CD4-positive, alpha-beta T cell treated with Interleukin-15 for 1 hour (primary cell): ENCODE results near the gene HMCN2.

Source experiments
- DNase-seq: peaks from one replicate; pipeline ENCODE4 v3.0.0-alpha.2; 2020

The HMCN2 gene

GRCh38 chr9:130373679-130374325, 108.2 kb downstream of the HMCN2 start:
- DNase-seq, result no peak

GRCh38 chr9:130377612-130378011, 112.1 kb downstream of the HMCN2 start:
- no peak for DNase-seq

DNA sequence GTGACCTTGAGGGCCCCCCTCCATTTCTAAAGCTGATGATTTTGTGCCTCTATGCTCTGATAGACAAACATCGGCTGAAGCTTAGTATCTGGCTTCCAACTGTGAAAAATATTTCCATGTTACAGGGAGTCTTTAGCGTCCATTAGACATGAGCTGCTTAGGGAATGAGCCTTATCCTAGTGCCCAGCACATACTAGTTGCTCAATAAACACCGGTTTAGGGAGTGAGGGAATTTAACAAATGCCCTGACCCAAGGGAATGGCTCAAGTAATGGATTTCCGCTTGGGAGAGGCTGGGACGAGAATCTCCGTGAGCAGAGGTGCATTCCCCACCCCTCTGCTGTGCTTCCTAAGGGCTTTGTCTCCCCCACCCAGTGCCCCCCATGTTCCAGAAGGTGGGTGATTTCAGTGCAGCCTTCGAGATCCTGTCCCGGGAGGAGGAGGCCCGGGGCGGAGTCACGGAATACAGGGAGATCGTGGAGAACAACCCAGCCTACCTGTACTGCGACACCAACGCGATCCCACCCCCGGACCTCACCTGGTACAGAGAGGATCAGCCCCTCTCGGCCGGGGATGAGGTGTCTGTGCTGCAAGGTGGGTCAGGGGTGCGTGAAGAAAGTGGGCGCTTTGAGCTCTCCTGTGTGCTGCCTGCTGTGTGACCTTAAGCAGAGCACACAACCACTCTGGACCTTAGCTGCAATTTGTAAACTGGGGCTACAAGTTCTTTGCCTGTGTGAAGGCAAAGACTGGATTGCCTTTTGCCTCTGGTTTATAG, 113.5 kb downstream of the HMCN2 start:
- DNase-seq, result no peak

DNA sequence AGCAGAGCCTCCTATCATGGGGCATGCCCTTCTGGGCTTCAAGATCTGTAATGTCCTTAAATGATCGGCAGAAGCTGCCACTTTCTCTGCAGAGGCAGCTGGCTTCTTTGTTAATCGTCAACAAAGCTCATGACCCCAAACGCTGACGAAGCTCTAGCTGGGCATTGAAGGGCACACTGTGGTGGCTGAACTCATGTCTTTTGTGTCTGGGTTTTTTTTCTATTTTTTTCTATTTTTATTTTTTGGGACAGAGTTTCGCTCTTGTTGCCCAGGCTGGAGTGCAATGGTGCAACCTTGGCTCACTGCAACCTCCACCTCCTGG, 114.0 kb downstream of the HMCN2 start:
- no peak for DNase-seq

GRCh38 chr9:130380920-130381469, 115.4 kb downstream of the HMCN2 start:
- DNase-seq, result no peak

GRCh38 chr9:130381660-130382059, 116.1 kb downstream of the HMCN2 start:
- no peak for DNase-seq

DNA sequence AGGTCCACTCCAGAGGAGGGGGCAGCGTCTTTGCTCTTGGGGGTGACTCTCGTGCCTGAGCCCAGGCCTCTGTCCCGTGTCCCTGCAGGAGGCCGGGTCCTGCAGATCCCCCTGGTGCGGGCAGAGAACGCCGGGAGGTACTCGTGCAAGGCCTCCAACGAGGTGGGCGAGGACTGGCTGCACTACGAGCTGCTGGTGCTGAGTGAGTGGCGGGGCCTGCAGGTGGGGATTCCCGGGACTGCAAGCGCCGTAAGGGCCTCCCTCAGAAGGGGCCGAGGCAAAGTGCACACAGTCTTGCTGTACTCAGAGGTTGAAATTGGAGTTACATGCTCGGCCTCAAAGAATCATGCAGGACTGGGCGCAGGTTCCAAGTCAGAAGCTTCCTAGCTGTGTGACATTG, 116.5 kb downstream of the HMCN2 start:
- no peak for DNase-seq

DNA sequence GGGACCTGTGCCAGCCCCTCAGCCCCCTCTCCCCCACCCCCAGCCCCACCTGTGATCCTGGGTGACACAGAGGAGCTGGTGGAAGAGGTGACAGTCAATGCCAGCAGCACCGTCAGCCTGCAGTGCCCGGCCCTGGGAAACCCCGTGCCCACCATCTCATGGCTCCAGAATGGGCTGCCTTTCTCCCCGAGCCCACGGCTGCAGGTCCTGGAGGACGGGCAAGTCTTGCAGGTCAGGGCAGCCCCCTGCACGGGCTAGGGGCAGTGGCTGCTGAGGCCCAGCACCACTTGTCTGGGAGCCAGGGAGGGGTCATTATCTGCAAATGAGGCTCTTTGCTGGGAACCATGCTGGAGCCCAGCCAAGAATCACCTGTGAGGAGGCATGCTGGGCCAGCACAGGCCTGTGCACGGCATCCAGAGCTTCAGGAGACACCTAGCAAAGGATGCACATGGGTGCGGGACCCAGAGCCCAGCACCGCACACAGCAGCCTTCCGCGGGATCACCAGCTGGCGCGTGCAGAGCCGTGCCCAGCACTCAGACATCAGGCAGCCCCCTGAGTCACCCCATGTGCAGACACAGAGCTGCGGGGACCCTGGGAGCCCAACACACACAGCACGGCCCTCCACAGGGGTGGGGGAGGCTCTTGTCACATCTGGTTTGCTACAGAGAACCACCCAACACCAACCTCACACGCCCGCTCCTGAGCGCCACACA, 117.2 kb downstream of the HMCN2 start:
- no peak for DNase-seq

DNA sequence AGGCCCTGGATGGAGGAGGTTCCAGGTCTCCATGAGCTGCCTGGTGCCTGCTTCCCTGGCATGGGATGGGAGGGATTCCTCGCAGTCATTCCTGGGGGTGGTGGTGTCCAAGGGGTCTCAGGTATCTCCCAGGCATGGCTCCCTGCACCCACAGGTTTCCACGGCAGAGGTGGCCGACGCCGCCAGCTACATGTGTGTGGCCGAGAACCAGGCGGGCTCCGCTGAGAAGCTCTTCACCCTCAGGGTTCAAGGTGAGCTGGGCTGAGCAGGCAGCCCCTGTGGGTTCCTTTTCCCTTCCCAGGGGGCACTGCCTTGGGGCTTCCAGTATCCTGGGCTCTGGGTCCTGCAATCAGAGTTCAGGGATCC, 117.8 kb downstream of the HMCN2 start:
- DNase-seq, result no peak

DNA sequence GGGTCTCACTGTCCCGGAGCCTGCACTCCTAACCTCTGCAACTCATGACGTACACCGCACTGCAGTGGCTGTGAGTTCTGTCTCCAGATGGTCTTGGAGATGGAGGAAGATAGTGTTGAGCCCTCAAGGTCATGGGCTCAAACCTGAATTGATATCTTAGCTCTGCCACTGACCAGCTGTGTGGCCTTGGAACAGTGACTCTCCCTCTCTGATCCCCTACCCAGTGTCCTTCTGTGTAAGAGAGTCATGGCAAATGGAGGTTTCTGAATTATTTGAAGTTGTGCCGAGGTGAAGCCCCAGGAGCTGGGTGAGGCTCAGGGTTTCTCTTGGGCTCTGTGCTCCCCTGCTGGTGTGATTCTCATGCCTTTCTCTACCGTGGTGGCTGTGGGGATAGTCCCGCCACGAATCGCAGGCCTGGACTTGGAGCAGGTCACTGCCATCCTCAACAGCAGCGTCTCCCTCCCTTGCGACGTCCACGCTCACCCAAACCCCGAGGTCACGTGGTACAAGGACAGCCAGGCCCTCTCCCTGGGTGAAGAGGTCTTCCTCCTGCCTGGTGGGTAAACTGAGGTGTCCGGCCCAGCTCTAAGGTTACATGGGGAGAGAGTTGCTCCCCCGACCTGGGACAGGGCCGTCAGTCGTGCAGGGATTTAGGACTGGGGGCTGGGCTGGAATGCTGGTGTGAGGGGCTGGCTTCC, 118.6 kb downstream of the HMCN2 start:
- DNase-seq, result no peak

DNA sequence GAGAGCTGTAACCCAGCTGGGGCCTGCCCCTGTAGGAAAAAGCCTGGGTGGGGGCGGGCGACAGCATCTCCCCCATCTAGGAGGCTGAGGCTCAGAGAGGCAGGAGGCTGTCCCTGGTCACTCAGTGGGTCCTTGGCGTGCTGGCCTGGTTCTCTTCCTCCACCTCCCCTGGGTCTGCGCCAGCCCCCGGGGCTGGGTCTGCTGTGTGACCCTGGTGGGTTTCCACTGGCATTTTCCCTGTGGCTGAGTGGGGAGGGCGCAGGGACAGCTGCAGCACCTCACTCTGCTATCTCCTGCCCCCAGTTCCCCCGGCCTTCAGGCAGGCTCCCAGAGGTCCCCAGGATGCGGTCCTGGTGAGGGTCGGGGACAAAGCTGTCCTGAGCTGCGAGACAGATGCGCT, 119.7 kb downstream of the HMCN2 start:
- DNase-seq, result no peak

DNA sequence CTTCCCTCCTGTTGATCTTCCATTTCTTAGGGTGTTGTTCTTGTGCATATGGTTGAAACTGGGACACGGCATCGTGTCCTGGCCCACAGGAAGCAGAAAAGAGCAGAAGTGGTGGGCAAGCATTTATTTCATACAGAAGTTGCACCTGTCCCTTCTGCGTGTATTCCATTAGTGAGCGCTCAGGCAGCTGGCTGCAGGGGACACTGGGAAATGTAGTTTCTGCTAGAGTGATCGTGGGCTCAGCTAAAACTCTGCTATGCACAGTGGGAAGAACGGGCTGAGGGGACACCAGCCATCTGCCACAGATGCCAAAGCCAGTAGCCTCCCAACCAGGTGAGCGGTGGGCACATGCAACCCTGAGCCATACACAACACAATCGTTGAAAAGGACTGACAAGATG, 121.8 kb downstream of the HMCN2 start:
- DNase-seq, result no peak

GRCh38 chr9:130387905-130388304, 122.3 kb downstream of the HMCN2 start:
- no peak for DNase-seq

GRCh38 chr9:130390390-130390789, 124.8 kb downstream of the HMCN2 start:
- no peak for DNase-seq

DNA sequence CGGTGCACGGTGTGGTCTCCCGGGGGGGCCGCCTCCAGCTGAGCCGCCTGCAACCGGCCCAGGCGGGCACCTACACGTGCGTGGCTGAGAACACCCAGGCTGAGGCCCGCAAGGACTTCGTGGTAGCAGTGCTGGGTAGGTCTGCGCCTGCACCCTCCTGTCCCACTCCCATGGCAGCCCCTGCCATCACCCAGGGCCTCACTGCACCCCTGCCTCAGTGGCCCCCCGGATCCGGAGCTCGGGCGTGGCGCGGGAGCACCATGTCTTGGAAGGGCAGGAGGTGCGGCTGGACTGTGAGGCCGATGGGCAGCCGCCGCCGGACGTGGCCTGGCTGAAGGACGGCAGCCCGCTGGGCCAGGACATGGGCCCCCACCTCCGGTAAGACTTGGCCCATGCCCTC, 125.4 kb downstream of the HMCN2 start:
- DNase-seq, result no peak

GRCh38 chr9:130391866-130392265, 126.3 kb downstream of the HMCN2 start:
- DNase-seq, result no peak

DNA sequence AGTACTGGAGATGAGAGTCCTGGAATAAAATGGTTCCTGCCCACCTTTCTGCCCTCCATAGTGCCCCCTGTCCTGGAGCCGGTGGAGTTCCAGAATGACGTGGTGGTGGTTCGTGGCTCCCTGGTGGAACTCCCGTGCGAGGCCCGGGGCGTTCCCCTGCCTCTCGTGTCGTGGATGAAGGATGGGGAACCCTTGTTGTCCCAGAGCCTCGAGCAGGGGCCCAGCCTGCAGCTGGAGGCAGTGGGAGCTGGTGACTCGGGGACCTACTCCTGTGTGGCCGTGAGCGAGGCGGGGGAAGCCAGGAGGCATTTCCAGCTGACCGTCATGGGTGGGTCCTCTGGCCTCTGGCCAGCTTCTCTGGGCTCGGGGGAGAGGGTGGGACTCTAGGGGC, 128.1 kb downstream of the HMCN2 start:
- no peak for DNase-seq

- no peak for DNase-seq
Observed at GRCh38 chr9:130394320-130394719, 128.8 kb downstream of the HMCN2 start.

- no peak for DNase-seq
Observed at GRCh38 chr9:130394814-130395470, 129.4 kb downstream of the HMCN2 start.

GRCh38 chr9:130395810-130396435, 130.4 kb downstream of the HMCN2 start:
- no peak for DNase-seq

DNA sequence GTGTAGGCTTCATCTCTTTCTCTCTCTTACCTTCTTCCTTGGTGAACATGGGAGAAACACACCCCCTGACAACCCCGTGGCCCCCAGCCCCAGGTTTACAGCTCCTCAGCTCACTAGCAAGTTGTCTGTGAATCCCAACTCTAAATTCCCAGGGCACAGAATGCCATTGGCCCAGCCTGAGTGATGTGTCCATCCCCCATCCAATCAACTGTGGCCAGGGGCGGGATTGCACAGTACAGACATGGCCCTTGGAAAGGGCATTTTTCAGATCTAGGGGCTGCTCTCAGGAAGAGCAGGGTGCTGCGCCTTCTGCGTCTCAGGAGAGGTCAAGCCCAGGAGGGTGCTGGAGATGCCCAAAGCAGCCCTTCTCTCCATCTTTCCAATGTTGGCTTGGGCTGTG, 131.0 kb downstream of the HMCN2 start:
- DNase-seq, result no peak

DNA sequence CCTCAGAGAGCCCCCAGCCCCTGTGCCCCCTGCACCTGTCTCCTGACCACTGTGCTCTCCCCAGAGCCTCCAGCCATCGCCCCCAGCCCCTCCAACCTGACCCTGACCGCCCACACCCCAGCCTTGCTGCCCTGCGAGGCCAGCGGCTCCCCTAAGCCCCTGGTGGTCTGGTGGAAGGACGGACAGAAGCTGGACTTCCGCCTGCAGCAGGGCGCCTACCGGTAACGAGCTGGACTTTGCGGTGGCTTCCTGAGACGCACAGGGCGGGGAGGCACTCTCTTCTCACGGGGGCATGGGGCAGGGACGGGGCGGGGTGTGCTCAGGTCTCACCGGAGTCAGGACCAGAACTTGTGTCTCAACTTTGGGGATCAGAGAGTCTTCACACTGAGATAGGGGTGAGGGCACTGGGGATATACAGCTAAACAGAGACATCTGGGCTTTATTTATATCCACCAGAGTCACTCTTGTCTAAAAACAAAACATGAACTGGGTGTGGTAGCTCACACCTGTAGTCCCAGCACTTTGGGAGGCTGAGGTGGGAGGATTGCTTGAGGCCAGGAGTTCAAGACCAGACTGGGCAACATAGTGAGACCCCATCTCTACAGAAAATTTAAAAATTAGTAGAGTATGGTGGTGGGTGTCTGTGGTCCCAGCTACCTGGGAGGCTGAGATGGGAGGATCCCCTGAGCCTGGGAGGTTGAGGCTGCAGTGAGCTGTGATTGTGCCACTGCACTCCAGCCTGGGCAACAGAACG, 133.1 kb downstream of the HMCN2 start:
- no peak for DNase-seq
